Mucosa of descending colon (tissue), 3 donors: Measurements from ENCODE around the gene HAND2. TPM values are rescaled to one million over a fixed set of nuclear protein-coding genes. Genes with fewer than 3 reads are reported as not detected.

Experiments used
- ATAC-seq: fragments of 200-7000 bp; cut with Tn5 transposase; one replicate; pipeline ENCODE4 v1.9.1; 2020; ENCODE audit warnings: mild to moderate bottlenecking, moderate library complexity
- DNase-seq, 3 donors: peaks; one replicate each; pipeline ENCODE4 v3.0.0-alpha.2; 2020
- H3K36me3 ChIP-seq: fragments of 200-600 bp; one replicate; pipeline ENCODE4 v1.8.0; 2021; ENCODE audit warnings: low read depth, mild to moderate bottlenecking
- H3K4me1 ChIP-seq: fragments of 200-600 bp; one replicate; pipeline ENCODE4 v1.8.0; 2021; ENCODE audit warnings: low read depth, mild to moderate bottlenecking
- H3K4me3 ChIP-seq: fragments of 200-600 bp; one replicate; pipeline ENCODE4 v1.8.0; 2021; ENCODE audit warnings: mild to moderate bottlenecking
- H3K9me3 ChIP-seq: fragments of 200-600 bp; one replicate; pipeline ENCODE4 v1.8.0; 2021; ENCODE audit warnings: mild to moderate bottlenecking
- CTCF ChIP-seq: fragments of 200-600 bp; IDR thresholded peaks from one replicate; pipeline ENCODE4 v1.8.0; 2022; ENCODE audit warnings: antibody characterized with exemption, mild to moderate bottlenecking
- intact Hi-C, 2 donors: fragments of 100-400 bp; cut with DNase I in 1 of 2; cut with micrococcal nuclease in 1 of 2; formaldehyde crosslinking; loops; one replicate each; pipeline versions ENCODE4 v1.11.0 to v1.11.1; 2022; cut with DNase I, micrococcal nuclease
- total RNA-seq, 3 donors: library from RNA; stranded (reverse); fragmentation: NEBNext Ultra II Directional in 2 of 3; extraction: Animal tissue kit (Norgen Biotek cat#: 25700) in 2 of 3; gene quantifications; one replicate each; pipeline versions ENCODE4 v1.2.1 to v1.2.4, GENCODE V29; 2021 to 2023
- donor health status: DM: no; HTN: no; CAD: no; lungs with moderate emphysema.
- donor health status: DM: no; HTN: no; CAD: no.
- donor health status: DM: no; HTN: yes; CAD: no.

The HAND2 gene
- total RNA-seq, 3 donors from 2014 or later: 3.3 to 175 (median 11.8) TPM

GRCh38 chr4:173535957-173536356, 5.9 kb upstream of the HAND2 start:
- Histone ChIP-seq H3K36me3 (no peaks in the 10 kb centered on the region), H3K4me3 (no peak overlapping the region), H3K9me3 (no peaks in the 10 kb centered on the region), H3K4me1 (peaks cover 12% of the 10 kb centered on the region)
- intact Hi-C loops: no loop called here
- ATAC-seq (no peak), DNase-seq (no peak)
- TF ChIP-seq CTCF: no peak

- Histone ChIP-seq H3K4me1 (peaks cover 12% of the 10 kb centered on the region), H3K4me3 (no peak overlapping the region), H3K9me3 (no peaks in the 10 kb centered on the region), H3K36me3 (no peaks in the 10 kb centered on the region)
- intact Hi-C loops: no loop called here
- DNase-seq (no peak), ATAC-seq (no peak)
- no peak for TF ChIP-seq CTCF
Observed at GRCh38 chr4:173535165-173535902, 5.3 kb upstream of the HAND2 start.

- DNase-seq: no peak
- Histone ChIP-seq H3K4me1 (peaks cover 20% of the 10 kb centered on the region), H3K36me3 (no peaks in the 10 kb centered on the region), H3K9me3 (no peaks in the 10 kb centered on the region), H3K4me3 (no peak overlapping the region)
- no peak for TF ChIP-seq CTCF
- ATAC-seq: no peak
- intact Hi-C loops: no loop called here
Observed at GRCh38 chr4:173534434-173534833, 4.4 kb upstream of the HAND2 start.

DNA sequence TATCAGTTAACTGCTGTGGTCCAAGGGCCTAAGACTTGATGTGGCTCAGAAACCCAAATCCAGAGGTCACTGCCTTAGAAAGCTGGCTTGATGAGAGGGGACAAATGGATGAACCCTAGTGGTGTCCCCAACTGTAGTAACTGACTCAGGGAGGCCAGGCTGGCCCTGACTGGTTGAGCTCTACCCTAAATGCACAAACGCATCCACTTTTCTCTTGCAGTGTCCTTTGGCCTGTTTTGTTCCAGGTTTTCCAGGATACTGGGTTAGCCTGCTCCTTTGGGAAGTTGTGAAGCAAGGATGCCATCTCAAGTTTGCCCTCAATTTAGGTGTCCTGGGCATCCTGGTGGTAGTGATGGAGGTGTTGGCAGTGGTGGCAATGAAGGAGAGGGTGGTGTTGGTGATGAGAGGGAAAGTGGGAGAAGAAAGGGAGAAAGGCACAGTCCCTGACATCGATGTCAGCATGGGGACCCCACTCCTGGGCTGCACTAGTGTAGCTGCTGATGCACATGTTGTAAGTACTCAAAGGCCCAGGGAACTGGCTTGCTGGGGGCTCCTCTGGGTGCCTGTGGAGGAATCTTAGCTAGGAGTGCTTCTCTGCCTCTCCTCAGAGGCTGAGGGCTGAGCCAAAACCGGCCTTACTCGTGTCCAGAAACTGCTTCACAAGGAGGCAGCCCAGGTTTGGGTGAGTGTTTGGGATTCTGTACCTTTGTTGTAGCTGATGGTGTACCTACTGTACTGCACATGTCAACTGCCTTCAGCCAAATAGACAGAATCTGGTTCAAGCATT, 2.9 kb upstream of the HAND2 start:
- H3K4me3 ChIP-seq: no peak overlapping the region
- intact Hi-C loops: no loop called here
- no peak for DNase-seq
- no peak for ATAC-seq
- peaks cover 10% of the 10 kb centered on the region for H3K4me1 ChIP-seq
- H3K9me3 ChIP-seq: no peaks in the 10 kb centered on the region
- no peak for TF ChIP-seq CTCF
- no peaks in the 10 kb centered on the region for H3K36me3 ChIP-seq

DNA sequence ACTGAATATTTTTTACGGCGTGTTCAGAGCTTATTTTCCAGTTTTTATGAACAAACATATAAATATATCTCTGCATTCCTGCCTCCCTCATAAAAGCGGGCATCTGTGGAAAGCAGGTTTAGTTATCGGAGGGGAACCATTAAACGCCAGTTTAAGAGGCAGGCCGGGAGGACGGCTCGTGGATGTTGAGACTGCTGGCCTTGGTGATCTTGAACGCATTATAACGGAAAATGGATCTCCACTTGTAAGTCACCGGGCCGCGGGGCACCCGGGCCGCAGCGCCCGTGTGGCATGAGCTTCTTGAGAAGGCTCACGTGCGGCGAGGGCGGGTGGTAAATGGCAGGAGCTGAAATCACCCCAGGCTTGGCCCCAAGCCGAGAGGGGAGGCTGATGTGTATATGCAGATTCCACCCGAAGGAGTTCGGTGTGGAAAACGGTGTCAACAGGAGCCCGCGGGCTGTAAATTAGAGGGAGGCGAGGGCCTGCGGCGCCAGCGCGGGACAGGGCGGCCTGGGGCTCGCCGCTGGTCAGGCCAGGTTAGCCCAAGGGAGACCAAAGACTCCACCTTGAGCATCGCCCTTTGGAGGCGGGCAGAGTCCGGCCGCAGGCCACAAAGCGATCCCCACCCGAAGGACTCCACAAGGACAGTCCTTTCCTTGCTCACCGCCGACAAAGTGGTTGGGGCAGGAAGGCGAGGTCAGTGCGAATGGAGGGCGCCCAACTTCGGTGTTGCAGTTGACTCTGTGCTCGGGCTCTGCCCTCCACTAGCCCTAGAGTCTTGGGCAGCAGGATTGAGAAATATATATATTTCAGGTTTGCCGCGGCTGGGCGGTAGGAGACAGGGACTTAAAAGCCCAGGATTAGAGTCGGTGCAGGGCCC, 1.3 kb upstream of the HAND2 start:
- intact Hi-C loops: no loop called here
- Histone ChIP-seq H3K36me3 (no peaks in the 10 kb centered on the region), H3K4me3 (no peak overlapping the region), H3K9me3 (no peaks in the 10 kb centered on the region), H3K4me1 (peaks cover 9% of the 10 kb centered on the region)
- DNase-seq (peak in 1 of 3 donors; percentile 44), ATAC-seq (no peak)
- TF ChIP-seq CTCF: no peak
